Posterior cingulate gyrus (tissue), 11 donors: ENCODE data around the gene CHD5.
A peak's percentile ranks its signal among the peaks of the same experiment; 100 is the strongest.

Experiments
- DNase-seq, 10 donors: peaks; one replicate each; pipeline versions ENCODE4 v3.0.0 to v3.0.0-alpha.2; 2020 to 2021; ENCODE audit warnings: mixed read lengths in 3 of 10
- intact Hi-C: fragments of 100-400 bp; cut with DNase I; formaldehyde crosslinking; loops from one replicate; pipeline ENCODE4 v1.15.1; 2023

The CHD5 gene

DNA sequence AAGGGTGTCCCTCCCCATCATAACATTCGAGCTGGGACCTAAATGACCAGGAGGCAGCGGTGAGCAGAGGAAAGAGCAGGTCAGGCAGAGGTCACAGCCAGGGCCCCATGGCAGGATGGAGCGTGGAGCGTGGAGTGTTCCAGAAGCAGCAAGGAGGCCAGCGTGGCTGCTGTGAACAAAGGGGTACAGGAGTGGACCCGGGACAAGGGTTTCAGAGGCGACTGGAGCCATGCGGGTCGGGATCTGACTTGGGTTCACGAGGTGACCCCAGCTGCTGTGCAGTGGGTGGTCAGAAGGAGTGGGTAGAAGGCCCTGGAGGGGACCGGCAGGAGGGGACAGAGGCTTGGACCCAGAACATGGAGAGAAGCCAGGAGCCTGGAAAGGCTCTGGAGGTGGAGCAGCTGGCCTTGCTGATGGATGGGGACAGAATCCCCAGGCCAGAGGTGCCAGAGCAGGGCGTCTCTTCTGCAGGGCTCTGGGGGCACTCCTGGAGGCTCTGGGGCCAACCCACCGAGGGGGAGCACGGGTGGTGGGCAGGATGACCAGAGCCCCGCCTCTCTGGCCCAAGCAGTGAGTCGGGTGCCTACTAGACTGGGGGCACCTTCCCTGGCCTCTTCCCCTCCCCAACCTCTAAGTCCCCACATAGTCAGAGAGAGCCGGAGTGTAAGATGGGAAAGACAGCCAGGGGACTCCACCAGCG, 2.3 kb downstream of the CHD5 start:
- intact Hi-C loops, result no loop called here

DNA sequence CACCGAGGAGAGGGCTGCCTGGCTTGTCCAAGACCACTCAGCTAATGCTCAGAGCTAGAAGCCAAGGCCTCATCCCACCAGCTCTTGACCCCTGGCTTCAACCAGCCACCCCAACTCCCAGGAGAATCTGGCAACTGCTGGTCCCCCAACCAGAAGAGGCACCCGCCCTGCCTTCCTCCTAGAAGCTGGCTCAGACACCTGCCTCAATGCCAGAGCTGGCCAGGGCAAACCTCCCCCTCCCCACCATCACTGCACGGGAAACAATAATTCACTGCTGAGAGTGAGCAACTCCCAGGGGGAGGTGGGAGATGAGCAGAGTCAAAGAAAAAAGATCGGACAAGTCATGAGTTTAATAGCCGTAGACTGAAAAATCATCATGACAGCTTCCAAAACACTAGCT, 3.3 kb downstream of the CHD5 start:
- peak in 2 of 10 donors; percentile 55 to 63 for DNase-seq
- intact Hi-C loops, result no loop called here

More for the DNA sequence above, 2.3 kb downstream of the CHD5 start:
- peak in 2 of 10 donors; percentile 71 to 78 for DNase-seq

DNA sequence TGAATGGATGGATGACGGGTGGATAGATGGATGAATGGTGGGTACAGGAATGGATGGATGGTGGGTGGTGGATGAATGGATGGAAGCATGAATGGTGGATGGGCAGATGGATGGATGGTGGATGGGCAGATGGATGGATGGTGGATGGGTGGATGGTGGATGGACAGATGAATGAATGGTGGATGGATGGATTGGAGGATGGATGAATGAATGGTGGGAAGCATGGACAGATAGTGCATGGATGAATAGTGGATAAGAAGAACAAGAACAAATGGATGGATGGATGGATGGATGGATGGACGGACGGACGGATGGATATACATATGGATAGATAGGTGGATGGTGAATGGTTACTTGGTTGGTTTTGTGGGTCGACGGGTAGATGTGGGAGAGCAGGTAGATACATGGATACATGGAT, 4.7 kb downstream of the CHD5 start:
- no peak for DNase-seq
- intact Hi-C loops, result no loop called here

DNA sequence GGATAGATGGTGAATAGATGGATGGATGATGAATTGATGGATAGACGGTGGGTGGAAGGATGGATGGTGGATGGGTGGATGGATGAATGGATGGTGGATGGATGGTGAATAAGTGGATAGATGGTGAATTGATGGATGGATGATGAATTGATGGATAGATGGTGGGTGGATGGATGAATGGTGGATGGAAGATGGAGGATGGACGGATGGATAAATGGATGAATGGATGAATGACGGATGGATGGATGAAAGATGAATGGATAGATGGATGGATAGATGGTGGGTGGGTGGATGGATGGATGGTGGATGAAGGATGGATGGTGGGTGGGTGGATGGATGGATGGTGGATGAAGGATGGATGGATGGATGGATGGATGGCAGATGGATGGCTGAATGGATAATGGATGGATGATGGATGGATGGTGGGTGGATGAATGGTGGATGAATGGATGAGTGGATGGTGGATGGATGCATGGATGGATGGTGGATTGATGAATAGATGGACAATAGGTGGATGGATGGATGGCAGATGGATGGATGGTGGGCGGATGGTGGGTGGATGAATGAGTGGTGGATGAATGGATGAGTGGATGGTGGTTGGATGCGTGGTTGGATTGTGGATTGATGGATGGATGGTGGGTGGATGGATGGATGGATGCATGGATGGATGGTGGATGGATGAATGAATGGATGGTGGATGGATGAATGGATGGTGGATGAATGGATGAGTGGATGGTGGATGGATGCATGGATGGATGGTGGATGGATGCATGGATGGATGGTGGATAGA, 5.3 kb downstream of the CHD5 start:
- peak in 1 of 10 donors; percentile 12 for DNase-seq
- intact Hi-C loops, result no loop called here

DNA sequence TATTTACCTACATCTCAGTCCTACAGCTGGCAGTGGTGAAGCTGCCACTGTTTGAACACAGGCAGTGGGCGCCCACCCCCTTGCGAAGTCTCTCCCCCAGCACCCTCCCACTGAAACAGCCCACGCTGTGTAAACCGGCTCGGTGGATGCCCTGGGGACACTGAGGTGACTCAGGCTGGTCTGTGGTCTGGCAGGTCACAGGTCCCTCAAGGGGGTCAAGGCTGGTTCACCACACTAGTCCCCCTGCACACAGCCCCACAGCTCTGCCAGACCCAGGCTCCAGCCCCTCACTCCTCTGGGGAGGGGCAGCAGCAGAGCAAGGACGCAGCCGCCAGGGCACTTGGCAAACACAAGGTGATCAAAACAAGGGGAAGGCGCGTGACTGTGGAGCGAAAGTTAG, 7.6 kb downstream of the CHD5 start:
- intact Hi-C loops, result no loop called here
- peak in 3 of 10 donors; percentile 37 to 76 (median 67) for DNase-seq

DNA sequence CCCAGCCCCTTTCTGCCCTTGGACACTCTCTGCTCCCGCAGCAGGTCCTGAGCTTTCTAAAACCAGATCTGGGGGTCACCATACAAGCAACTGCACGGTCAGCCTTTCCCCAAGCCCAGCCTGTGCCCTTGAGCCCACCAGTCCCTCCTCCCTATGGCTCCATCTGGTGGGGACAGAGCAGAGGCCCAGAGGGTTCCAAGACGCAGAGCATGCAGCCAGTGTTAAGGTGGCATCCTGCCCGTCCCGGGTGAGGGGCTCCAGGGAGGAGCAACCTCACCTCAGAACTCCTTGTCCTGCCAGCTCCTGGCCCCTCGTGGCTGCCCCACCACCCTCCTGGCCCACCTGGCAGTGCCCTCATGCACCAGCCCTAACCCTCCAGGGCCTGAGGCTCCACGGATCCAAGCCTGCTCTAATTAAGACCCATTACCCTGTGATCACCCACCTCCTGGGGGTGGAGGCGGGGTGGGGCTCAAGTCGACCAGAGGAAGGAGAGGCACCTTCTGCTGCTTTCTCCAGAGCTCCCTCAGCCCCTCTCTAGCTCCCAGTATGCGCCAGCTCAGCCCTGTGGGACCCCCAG, 8.5 kb downstream of the CHD5 start:
- intact Hi-C loops, result no loop called here
- peak in 3 of 10 donors; percentile 78 to 89 (median 89) for DNase-seq

DNA sequence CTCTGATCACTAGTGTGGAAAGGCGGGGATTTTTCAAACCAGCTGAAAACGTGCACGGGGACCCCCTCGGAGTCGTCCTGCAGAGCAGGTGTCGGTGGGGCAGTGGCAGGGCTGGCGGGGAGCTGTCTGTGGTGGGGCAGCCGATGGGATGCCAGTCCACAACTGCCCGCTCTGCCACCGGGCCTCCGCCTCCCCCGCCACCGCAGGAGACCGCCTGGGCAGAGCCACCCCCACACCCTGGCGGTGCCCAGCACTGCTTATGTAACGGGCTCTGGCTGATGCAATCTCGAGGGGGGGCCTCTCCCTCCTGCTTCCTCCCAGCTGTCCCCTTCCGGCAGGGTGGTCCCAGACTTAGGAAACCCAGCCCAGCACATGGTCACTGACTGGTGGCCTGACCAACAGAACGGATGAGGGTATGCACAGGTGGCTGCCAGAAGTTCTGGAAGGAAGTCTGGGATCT, 9.3 kb downstream of the CHD5 start:
- peak in 8 of 10 donors; percentile 72 to 98 (median 78) for DNase-seq
- intact Hi-C loops, result no loop called here

DNA sequence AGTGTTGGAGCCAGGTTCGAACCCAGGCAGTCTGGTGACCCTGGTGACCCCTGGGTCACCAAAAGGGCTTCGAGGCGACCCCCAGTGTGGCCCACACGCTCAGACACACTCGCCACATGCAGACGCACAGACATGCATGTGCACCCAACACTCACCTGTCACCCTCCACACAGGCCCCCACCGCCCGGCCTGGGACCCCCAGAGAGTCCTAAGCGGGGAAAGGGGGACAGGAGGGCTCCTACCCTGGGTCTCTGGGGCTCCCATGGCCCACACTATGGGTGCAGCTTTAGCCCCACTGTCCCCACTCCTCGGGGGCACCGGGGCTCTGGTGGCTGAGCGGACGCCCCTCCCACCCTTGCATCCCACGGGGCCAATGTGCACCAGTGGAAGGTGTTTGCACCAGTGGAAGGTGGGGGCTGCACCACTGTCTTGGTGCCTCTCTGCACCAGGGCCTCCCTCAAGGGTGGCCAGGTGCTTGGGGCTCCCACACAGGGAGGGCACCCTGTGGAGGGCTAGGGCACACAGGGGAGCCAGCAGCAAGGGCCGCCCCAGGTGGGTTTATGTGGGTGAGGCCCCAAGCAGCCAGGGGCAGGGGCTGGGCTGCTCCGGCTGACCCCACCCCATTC, 9.9 kb downstream of the CHD5 start:
- intact Hi-C loops, result no loop called here
- peak in 3 of 10 donors; percentile 55 to 83 (median 70) for DNase-seq

DNA sequence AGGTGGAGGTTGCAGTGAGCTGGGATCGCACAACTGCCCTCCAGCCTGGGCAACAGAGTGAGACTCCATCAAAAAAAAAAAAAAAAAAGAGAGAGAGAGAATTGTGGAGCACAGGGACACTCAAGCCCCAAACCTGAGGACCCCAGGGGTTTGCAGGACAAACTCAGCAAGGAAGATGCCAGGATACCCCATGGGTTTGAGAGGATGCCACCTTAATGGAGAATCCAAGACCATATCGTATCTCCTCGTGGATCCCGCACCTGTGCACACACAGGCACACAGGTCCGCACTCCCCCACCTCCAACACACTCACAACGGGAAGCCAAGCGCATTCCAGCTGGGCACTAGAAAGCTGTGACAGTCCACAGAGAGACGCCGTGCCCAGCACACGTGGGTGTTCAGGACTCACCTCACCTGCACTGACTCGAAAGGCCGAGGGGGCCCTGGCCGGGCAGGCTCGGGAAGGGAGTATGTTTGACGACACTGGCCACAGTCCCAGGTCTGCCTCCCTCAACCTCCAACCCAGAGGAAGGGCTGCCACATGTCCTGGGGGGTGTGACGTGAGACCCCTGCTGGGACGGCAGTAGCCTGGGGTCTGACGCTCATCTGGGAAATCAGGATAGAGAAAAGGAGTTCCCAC, 11.1 kb downstream of the CHD5 start:
- peak in 3 of 10 donors; percentile 65 to 83 (median 77) for DNase-seq
- intact Hi-C loops, result no loop called here

DNA sequence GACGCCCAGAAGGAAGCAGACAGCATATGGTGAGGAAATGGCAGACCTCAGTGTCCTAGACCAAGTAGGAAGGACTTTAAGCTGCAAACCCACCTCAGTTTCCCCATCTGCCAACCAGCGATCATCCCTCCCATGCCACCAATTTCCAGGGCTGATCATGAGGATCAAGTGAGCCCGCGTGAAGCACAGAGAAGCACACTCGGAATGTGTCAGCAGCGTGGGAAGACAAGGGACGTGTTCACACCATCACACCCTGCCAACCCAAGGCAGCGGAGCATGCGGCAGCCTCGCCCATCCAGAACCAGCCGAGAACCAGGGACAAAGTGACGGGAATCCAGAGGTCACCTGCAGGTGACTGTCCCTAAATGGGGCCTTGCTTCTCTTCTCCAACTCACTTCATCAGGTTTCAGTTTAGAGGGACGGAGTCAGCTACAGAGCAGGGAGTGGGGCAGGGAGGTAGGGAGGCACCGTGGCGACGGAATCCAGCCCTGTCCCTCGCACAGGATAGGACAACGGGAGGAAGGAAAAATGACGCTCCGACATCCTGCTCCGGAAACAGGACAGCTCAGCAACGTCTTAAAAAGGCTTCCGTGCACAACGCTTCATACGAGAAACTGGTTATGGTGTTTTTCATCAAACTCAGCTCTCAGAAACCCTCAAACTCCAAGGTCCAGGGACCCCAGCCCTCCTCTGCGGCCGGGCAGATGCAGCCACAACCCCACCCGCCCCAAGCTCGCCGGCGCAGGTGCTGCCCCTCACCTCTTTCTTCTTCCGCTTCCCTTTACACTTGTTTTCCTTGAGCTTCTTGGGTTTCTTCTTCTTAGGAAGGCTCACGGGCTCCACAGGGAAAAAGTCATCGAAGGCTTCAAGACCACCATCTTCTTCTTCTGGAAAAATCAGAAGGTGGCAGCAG, 12.5 kb downstream of the CHD5 start:
- DNase-seq, result peak in 6 of 10 donors; percentile 56 to 94 (median 80)
- intact Hi-C loops, result no loop called here

DNA sequence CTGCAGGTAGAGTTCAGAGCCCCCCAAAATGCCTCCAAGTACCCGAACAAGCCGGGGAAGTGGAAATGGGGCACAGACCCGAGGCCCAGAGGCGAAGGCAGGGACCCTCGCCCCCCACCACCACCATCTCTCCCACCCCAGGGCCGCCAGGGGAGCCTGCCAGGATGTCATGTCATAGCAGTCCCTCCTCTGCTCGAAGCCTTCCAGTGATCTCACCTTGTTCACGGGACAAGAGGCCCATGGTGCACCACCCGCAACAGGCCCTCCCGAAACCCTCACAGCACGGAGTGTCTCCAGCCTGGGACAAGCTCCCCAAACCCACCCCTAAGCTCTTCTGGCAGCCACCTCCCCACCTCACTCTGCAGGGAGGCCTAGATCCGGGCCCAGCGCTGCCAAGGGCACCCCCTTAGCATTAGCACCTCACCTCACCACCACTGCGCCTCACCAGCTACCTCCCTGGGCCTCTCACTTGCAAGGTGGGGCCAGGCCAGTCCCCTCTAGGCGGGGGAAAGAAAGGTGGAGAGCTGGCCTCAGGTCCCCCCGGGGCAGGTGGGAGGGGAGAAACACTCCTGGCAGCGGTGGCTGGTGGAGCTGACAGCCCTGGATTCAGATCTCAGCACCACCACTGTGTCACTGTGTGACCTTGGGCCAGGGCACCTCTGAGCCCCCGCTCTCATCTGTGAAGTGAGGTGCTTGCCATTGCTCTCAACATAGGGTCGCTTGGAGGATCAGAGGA, 13.3 kb downstream of the CHD5 start:
- intact Hi-C loops, result no loop called here
- DNase-seq, result peak in 3 of 10 donors; percentile 50 to 63 (median 55)

DNA sequence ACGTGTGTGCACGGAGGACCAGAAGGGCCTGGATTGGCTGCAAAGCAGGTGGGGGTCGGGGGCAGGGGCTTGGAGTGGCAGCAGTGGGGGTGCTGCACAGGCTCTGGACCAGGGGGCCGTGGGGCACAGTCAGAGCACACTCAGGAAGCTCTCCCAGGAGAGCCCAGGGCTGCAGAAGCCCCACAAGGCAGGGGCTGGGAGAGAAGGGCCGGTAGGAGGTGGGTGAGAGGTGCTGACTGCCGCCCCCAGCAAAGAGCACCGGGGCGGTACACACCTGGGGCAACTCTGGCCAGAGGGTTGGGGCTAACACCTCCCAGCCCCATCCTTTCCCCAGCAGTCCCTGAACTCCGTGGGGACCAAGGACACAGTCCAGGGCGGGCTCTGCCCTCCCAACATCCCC, 13.9 kb downstream of the CHD5 start:
- intact Hi-C loops, result no loop called here
- DNase-seq, result peak in 3 of 10 donors; percentile 40 to 67 (median 44)

DNA sequence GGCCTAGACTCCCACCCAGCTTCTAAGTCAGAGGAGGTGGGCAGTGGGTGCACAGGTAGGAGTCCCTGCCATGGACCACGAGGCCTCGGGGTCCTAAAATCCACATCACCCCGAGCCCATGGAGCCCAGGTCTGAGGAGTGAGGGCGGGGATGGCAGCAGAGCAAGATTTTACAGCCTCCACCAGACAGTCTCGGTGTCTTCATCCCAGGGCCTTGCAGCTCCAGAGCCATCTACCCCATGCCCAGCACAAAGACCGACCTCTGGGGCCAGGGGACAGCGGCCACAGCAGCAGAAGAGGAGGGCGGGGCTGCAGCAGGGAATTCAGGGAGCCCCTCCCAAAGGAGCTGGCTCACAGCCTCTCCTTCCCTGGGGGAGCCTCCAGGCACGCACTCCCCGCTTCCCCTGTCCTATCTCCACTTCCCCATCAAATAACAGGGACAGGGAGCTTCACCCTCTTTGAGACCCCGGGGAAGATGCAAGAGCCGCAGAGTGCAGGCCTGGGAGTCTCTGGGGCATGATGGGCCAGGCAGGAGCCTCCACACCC, 14.6 kb downstream of the CHD5 start:
- intact Hi-C loops, result no loop called here

DNA sequence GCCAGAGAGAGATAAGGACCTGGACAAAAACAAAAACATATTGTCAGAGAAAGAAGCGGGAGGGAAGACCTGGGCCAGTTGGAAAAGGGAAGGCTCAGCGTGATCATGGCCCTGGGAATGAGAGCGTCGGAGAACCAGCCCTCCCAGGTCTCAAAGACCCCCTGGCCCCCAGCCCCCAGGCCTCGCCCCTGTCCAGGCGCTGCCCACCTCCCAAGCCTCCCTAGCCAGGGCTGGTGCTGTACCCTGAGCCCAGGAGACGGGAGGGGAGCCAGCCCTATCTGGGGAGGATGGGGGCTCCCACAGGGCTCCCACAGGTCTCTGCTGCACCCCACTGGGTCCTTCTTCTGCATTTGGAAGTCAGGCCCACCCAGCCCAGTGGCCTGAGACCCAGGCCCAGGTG, 15.1 kb downstream of the CHD5 start:
- intact Hi-C loops, result no loop called here
- DNase-seq, result peak in 3 of 10 donors; percentile 50 to 78 (median 70)

More for the DNA sequence above, 14.6 kb downstream of the CHD5 start:
- DNase-seq, result peak in 3 of 10 donors; percentile 67 to 80 (median 79)

DNA sequence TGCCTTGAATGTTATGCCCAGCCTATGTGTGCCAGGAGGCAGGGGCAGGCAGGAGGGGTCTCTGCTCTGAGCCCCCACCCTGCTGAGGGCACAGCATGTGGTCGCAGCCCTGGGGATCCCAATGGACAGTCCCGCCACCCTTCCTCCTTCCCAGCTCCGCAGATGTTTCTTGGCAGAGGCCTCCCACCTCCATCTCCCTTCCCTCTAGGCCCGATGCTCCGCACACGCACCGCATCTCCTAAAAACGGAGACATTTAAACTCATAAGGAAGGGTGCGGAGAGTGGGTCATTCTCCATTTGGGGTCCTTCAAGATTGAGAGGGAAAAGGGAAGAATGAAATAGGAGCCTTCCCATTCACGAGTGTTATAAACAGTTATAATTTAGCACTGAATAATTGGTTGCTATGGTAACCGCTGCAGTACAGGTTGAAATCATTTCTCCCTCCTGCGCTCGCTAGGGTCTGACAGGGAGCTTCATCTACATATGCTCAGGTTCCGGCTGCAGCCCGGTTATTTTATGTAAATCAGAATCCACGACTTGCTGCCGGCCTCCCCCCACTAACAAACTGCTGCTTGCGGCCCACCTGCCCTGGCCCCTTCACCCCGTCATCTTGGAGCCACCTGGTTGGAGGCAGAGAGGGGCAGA, 16.0 kb downstream of the CHD5 start:
- intact Hi-C loops, result no loop called here
- DNase-seq, result peak in 4 of 10 donors; percentile 54 to 88 (median 76)

DNA sequence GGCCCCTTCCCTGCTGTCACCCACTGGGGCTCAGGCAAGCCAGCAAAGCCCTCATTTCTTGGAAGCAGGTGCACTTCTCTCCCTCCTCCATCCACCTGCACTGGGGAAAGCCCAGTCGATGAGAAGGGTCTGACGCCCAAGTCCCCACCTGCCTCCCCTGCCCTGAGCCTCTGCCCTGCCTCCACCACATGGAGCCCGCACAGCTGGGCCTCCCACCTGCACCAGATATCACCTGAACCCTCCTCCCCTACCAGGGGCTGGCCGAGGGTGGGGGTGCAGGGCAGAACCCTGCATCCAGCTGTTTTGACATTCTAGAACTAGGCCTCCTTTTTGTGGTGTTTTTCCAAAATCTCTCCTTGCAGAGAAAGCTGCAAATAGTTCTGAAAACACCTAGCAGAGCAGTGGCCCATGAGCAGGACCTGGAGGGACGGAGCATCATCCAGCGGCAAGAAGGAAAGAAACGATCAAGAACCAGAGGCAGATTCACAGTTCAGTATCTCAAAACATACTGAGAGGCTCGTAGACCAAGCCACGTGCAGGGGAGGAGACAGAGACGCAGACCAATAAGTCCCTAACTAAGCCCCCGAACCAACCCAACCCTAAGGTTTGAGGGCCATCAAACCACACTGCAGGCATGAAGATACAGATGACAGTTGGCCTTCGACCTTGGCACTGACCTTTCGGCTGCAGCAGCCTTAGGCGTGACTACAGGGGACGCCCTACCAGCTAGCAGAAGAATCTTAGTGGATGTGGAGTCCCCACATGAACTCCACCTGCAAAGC, 16.7 kb downstream of the CHD5 start:
- intact Hi-C loops, result no loop called here
- DNase-seq, result peak in 3 of 10 donors; percentile 48 to 83 (median 70)

DNA sequence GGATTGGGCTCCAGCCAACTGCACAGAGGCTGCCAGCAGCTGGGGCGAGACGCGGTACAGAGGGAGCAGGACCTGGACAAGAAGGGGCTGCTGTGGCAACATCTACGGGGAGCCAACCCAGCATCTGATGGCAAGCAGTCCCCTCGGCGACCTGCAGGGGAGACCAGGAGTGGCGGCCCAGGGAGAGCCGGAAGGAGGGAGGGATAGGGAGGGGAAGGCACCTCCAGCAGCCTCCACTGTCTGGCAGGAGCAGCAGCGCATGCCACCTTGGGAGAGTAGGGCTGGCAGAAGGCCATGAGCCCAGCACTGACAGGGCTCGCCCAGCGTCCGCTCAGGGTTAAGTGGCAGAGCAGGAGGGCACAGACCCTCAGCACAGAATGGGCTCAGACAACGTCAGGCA, 17.3 kb downstream of the CHD5 start:
- DNase-seq, result peak in 3 of 10 donors; percentile 78 to 86 (median 83)
- intact Hi-C loops, result no loop called here
